A673 (cell line): ENCODE data around the gene SLIT1. TPM values are rescaled to one million over a fixed set of nuclear protein-coding genes. Genes with fewer than 3 reads are reported as not detected.

Source experiments
- BruUV-seq: library from RNA; stranded (reverse); fragments of 400-500 nt; replicated peaks from 2 replicates; lab custom pipeline; 2021; lab: Mats Ljungman, UMichigan
- CTCF ChIA-PET: fragments of 300-600 bp; sonication (Branson Sonifier 250); formaldehyde crosslinking; loops from one replicate; lab custom pipeline; 2022; ENCODE audit warnings: antibody characterized with exemption; lab: Charles Lee
- POLR2A ChIA-PET: fragments of 300-600 bp; sonication (Branson Sonifier 250); formaldehyde crosslinking; loops from one replicate; lab custom pipeline; 2022; ENCODE audit warnings: antibody characterized with exemption; ENCODE audit not compliant: low non-redundant PET; lab: Charles Lee
- DNase-seq: peaks from one replicate; pipeline ENCODE4 v3.0.0-alpha.2; 2015; ENCODE audit warnings: low spot score
- H3K27ac ChIP-seq: fragments of 200-600 bp; sonication (generic); 2 replicates; pipeline ENCODE4 v1.5.1; 2016; ENCODE audit warnings: mixed run types, low read depth, mild to moderate bottlenecking, mixed read lengths, antibody characterized with exemption, low read length; ENCODE audit not compliant: poor library complexity, severe bottlenecking
- H3K27me3 ChIP-seq: fragments of 200-600 bp; sonication (generic); replicated peaks from 2 replicates; pipeline ENCODE4 v1.6.1; 2017; ENCODE audit warnings: mixed run types, low read depth, mild to moderate bottlenecking, mixed read lengths, antibody characterized with exemption, low read length; ENCODE audit not compliant: insufficient read depth, poor library complexity
- H3K36me3 ChIP-seq: fragments of 200-600 bp; sonication (generic); 2 replicates; pipeline ENCODE4 v1.6.1; 2016; ENCODE audit warnings: mixed run types, mild to moderate bottlenecking, mixed read lengths, antibody characterized with exemption, low read length; ENCODE audit not compliant: insufficient read depth, poor library complexity, severe bottlenecking
- H3K4me1 ChIP-seq: fragments of 200-600 bp; sonication (generic); 2 replicates; pipeline ENCODE4 v1.6.1; 2017; ENCODE audit warnings: mixed run types, mild to moderate bottlenecking, mixed read lengths, antibody characterized with exemption, low read length; ENCODE audit not compliant: insufficient read depth, poor library complexity, severe bottlenecking
- H3K4me3 ChIP-seq: fragments of 200-600 bp; sonication (generic); 2 replicates; pipeline ENCODE4 v1.5.1; 2016; ENCODE audit warnings: low read depth, mixed run types, mild to moderate bottlenecking, mixed read lengths, low read length; ENCODE audit not compliant: poor library complexity, severe bottlenecking
- H3K9me3 ChIP-seq: fragments of 200-600 bp; sonication (generic); 2 replicates; pipeline ENCODE4 v1.6.1; 2016; ENCODE audit warnings: mixed run types, low read depth, mild to moderate bottlenecking, mixed read lengths, antibody characterized with exemption, low read length; ENCODE audit not compliant: poor library complexity, severe bottlenecking
- EZH2 ChIP-seq: fragments of 200-600 bp; sonication (generic); IDR thresholded peaks from 2 replicates; pipeline ENCODE4 v1.6.1; 2017; ENCODE audit warnings: borderline replicate concordance, low read depth, mild to moderate bottlenecking, mixed read lengths, antibody characterized with exemption, low read length; ENCODE audit not compliant: poor library complexity, severe bottlenecking
- intact Hi-C: fragments of 100-400 bp; cut with micrococcal nuclease; formaldehyde crosslinking; loops from one replicate; pipeline ENCODE4 v1.10.0; 2022; ENCODE audit not compliant: unreplicated experiment
- total RNA-seq: library from RNA; stranded (reverse); gene quantifications from 2 replicates; pipeline ENCODE4 v1.2.3, GENCODE V29; 2021
- TF ChIP-seq, protein P1 (sequence below): fragments of 300-800, 200-600 bp; sonication (generic); conservative IDR thresholded peaks from 2 replicates; pipeline ENCODE4 v1.5.1; 2017; ENCODE audit warnings: low read depth, mild to moderate bottlenecking, antibody characterized with exemption, low read length, moderate library complexity, mixed read lengths

SLIT1 gene
- total RNA-seq, 1 experiment from 2014 or later = 0.43 TPM

DNA sequence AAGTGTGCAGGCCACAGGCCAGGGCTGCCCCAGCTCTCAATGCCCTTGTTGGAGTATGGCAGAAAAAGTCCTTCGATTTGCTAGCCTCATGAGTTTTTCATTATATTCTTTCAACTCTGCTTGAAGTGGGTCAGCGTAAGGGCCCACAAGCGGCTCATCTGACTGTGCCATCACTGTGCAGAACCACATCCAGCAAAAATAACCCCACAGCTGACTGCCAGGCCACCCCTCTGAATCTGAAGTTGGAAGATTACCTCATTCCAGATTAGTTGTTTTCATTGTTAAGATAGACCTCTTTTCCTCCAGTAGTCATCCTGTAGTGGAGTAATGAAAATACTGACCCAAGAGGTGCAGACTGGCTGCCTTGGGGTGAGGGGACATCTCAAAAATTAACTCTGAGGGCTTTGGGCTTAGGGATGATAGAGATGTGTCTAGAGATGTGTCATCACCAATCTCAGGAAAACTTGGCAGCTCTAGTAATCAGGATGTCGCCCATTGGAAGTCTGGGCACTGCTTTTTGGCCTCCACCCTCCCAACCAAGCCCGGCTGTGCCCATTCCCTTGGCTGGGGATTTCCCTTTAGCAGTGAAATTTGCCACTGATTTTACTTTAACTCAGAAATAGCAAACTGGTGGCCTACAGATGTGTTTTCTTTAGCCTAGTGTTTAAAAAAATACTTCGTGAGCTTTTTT lies 189.3 kb downstream of the SLIT1 start:
- BruUV-seq = no TSS peak
- Histone ChIP-seq H3K9me3 (no peaks in the 10 kb centered on the region), H3K4me3 (no peak overlapping the region), H3K27ac (no peak overlapping the region), H3K4me1 (no peaks in the 10 kb centered on the region), H3K27me3 (no peaks in the 10 kb centered on the region), H3K36me3 (no peaks in the 10 kb centered on the region)
- ChIA-PET POLR2A (no interaction called here), CTCF (no interaction called here)
- TF ChIP-seq EZH2 = no peak
- TF ChIP-seq, protein P1, sequence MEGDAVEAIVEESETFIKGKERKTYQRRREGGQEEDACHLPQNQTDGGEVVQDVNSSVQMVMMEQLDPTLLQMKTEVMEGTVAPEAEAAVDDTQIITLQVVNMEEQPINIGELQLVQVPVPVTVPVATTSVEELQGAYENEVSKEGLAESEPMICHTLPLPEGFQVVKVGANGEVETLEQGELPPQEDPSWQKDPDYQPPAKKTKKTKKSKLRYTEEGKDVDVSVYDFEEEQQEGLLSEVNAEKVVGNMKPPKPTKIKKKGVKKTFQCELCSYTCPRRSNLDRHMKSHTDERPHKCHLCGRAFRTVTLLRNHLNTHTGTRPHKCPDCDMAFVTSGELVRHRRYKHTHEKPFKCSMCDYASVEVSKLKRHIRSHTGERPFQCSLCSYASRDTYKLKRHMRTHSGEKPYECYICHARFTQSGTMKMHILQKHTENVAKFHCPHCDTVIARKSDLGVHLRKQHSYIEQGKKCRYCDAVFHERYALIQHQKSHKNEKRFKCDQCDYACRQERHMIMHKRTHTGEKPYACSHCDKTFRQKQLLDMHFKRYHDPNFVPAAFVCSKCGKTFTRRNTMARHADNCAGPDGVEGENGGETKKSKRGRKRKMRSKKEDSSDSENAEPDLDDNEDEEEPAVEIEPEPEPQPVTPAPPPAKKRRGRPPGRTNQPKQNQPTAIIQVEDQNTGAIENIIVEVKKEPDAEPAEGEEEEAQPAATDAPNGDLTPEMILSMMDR = no peak
- intact Hi-C loops = no loop called here
- DNase-seq = no peak

GRCh38 chr10:96995851-96996250 lies 189.9 kb downstream of the SLIT1 start:
- no peak for TF ChIP-seq EZH2
- TF ChIP-seq, protein P1 = no peak

GRCh38 chr10:96992721-96993120 lies 193.0 kb downstream of the SLIT1 start:
- no peak overlapping the region for H3K27ac ChIP-seq
- no peak for TF ChIP-seq EZH2
- TF ChIP-seq, protein P1 = no peak
- CTCF ChIA-PET = no interaction called here
- no peak for DNase-seq
- POLR2A ChIA-PET = no interaction called here
- BruUV-seq = no TSS peak
- no peaks in the 10 kb centered on the region for H3K9me3 ChIP-seq
- H3K4me3 ChIP-seq = no peak overlapping the region
- no peaks in the 10 kb centered on the region for H3K36me3 ChIP-seq
- no peaks in the 10 kb centered on the region for H3K4me1 ChIP-seq
- no peaks in the 10 kb centered on the region for H3K27me3 ChIP-seq
- intact Hi-C loops = no loop called here

More at GRCh38 chr10:96995851-96996250, 189.9 kb downstream of the SLIT1 start:
- ChIA-PET CTCF (no interaction called here), POLR2A (no interaction called here)
- Histone ChIP-seq H3K4me1 (no peaks in the 10 kb centered on the region), H3K27me3 (no peaks in the 10 kb centered on the region), H3K4me3 (no peak overlapping the region), H3K36me3 (no peaks in the 10 kb centered on the region), H3K27ac (no peak overlapping the region), H3K9me3 (no peaks in the 10 kb centered on the region)
- no TSS peak for BruUV-seq
- intact Hi-C loops = no loop called here
- no peak for DNase-seq
